Left colon (tissue), 2 donors: ENCODE data around the gene ME1. TPM values are rescaled to one million over a fixed set of nuclear protein-coding genes. Genes with fewer than 3 reads are reported as not detected.
"Not testable (repeated sequence)": the region's sequence is repeated elsewhere in the genome, so short reads cannot be mapped to it uniquely, and the experiment has no call there.

Experiments used
- ATAC-seq: fragments of 200-7000 bp; cut with Tn5 transposase; one replicate; pipeline ENCODE4 v1.9.1; 2020; ENCODE audit warnings: mild to moderate bottlenecking, moderate library complexity
- DNase-seq, 2 donors: peaks; one replicate each; pipeline ENCODE4 v3.0.0-alpha.2; 2020
- intact Hi-C, 2 donors: fragments of 100-400 bp; cut with DNase I in 1 of 2; cut with micrococcal nuclease in 1 of 2; formaldehyde crosslinking; loops; one replicate each; pipeline versions ENCODE4 v1.11.2 to v1.14.0; 2022; cut with DNase I, micrococcal nuclease
- total RNA-seq, 2 donors: library from RNA; stranded (reverse); fragmentation: NEBNext Ultra II Directional; extraction: Animal tissue kit (Norgen Biotek cat#: 25700); gene quantifications; one replicate each; pipeline ENCODE4 v1.2.1, GENCODE V29; 2021
- donor health status: DM: no; HTN: no; CAD: no.
- donor health status: DM: yes; HTN: yes; CAD: no.

ME1 gene
- total RNA-seq, 2 donors from 2014 or later: 4.8 to 6.8 TPM

- intact Hi-C loops: no loop called here
- no peak for DNase-seq
Measured at GRCh38 chr6:83292900-83293843, 137.7 kb downstream of the ME1 start.

GRCh38 chr6:83287298-83287697 is 143.6 kb downstream of the ME1 start:
- DNase-seq, intact Hi-C loops, ATAC-seq: not testable (repeated sequence)

More at GRCh38 chr6:83292900-83293843, 137.7 kb downstream of the ME1 start:
- no peak for ATAC-seq

- intact Hi-C loops: no loop called here
- no peak for DNase-seq
Measured at GRCh38 chr6:83285917-83286316, 144.9 kb downstream of the ME1 start.

GRCh38 chr6:83273596-83273995 is 157.3 kb downstream of the ME1 start:
- intact Hi-C loops: no loop called here
- no peak for ATAC-seq

More at GRCh38 chr6:83285917-83286316, 144.9 kb downstream of the ME1 start:
- no peak for ATAC-seq

GRCh38 chr6:83270971-83271719 is 159.7 kb downstream of the ME1 start:
- no peak for ATAC-seq
- intact Hi-C loops: no loop called here

More at GRCh38 chr6:83273596-83273995, 157.3 kb downstream of the ME1 start:
- no peak for DNase-seq

GRCh38 chr6:83265384-83265783 is 165.5 kb downstream of the ME1 start:
- ATAC-seq (no peak), DNase-seq (no peak)
- intact Hi-C loops: no loop called here

More at GRCh38 chr6:83270971-83271719, 159.7 kb downstream of the ME1 start:
- no peak for DNase-seq

GRCh38 chr6:83260577-83260976 is 170.3 kb downstream of the ME1 start:
- ATAC-seq: no peak
- intact Hi-C loops: no loop called here
- DNase-seq: no peak

GRCh38 chr6:83258517-83258916 is 172.3 kb downstream of the ME1 start:
- ATAC-seq (no peak), DNase-seq (no peak)
- intact Hi-C loops: no loop called here

GRCh38 chr6:83257791-83258190 is 173.1 kb downstream of the ME1 start:
- DNase-seq: no peak
- intact Hi-C loops: no loop called here
- ATAC-seq: no peak

GRCh38 chr6:83256719-83257118 is 174.1 kb downstream of the ME1 start:
- intact Hi-C loops, DNase-seq, ATAC-seq: not testable (repeated sequence)

- intact Hi-C loops: no loop called here
- ATAC-seq (no peak), DNase-seq (no peak)
Measured at GRCh38 chr6:83252719-83253118, 178.1 kb downstream of the ME1 start.

GRCh38 chr6:83250235-83250634 is 180.6 kb downstream of the ME1 start:
- intact Hi-C loops: no loop called here
- DNase-seq: no peak
- peak; percentile 97 for ATAC-seq

GRCh38 chr6:83247471-83247870 is 183.4 kb downstream of the ME1 start:
- no peak for DNase-seq
- intact Hi-C loops: no loop called here
- ATAC-seq: no peak

- intact Hi-C loops: no loop called here
Measured at GRCh38 chr6:83231146-83231545, 199.7 kb downstream of the ME1 start.

GRCh38 chr6:83226517-83226916 is 204.3 kb downstream of the ME1 start:
- ATAC-seq (no peak), DNase-seq (no peak)
- intact Hi-C loops: loop anchor here (10.0 kb wide), 2 partner anchors 188 to 288 kb away; partner anchors contain the start of gene PRSS35 (in 1 of the 2)

More at GRCh38 chr6:83231146-83231545, 199.7 kb downstream of the ME1 start:
- ATAC-seq (no peak), DNase-seq (no peak)

GRCh38 chr6:83221889-83222479 is 208.9 kb downstream of the ME1 start:
- no peak for DNase-seq
- intact Hi-C loops: loop anchor here (5.0 to 10.0 kb wide), 3 partner anchors 193 to 293 kb away; partner anchors contain the start of gene PRSS35 (in 2 of the 2)
- no peak for ATAC-seq

- intact Hi-C loops: loop anchor here (5.0 to 10.0 kb wide), 3 partner anchors 194 to 294 kb away; partner anchors contain the start of gene PRSS35 (in 2 of the 2)
- ATAC-seq: no peak
- DNase-seq: no peak
Measured at GRCh38 chr6:83221276-83221675, 209.6 kb downstream of the ME1 start.

- ATAC-seq (no peak), DNase-seq (no peak)
- intact Hi-C loops: loop anchor here (5.0 to 10.0 kb wide), 3 partner anchors 195 to 295 kb away; partner anchors contain the start of gene PRSS35 (in 2 of the 2)
Measured at GRCh38 chr6:83220121-83220520, 210.7 kb downstream of the ME1 start.

GRCh38 chr6:83218646-83219045 is 212.2 kb downstream of the ME1 start:
- intact Hi-C loops: loop anchor here in 1 of 2 donors (5.0 kb wide), 1 partner anchor 151 kb away; the partner anchor contains the start of genes DOP1A and UBE3D
- no peak for DNase-seq
- no peak for ATAC-seq
